Endothelial cell of umbilical vein (primary cell): ENCODE data around the gene CHD6. TPM values are rescaled to one million over a fixed set of nuclear protein-coding genes. Genes with fewer than 3 reads are reported as not detected.

Source experiments
- BruUV-seq: library from RNA; stranded (reverse); fragments of 400-500 nt; replicated peaks from 2 replicates; lab custom pipeline; 2021; lab: Mats Ljungman, UMichigan
- CTCF ChIA-PET: fragments of 300-600, 350-600 bp; sonication (Branson Sonifier 250); formaldehyde crosslinking; loops from one replicate; lab custom pipeline; 2021; ENCODE audit warnings: antibody characterized with exemption, inconsistent platforms; lab: Charles Lee
- POLR2A ChIA-PET: fragments of 300-600, 350-600 bp; sonication (Branson Sonifier 250); formaldehyde crosslinking; loops from one replicate; lab custom pipeline; 2021; ENCODE audit warnings: antibody characterized with exemption, inconsistent platforms; lab: Charles Lee
- DNase-seq: peaks from one replicate; pipeline ENCODE4 v3.0.0-alpha.2; 2011; ENCODE audit warnings: low read depth, low spot score
- FAIRE-seq: peaks from 2 replicates; lab custom pipeline; 2011; peaks lifted over from hg19 to GRCh38; lab: Jason Lieb, UNC
- H2AFZ ChIP-seq: 2 replicates; pipeline ENCODE4 v1.6.0; 2012; ENCODE audit warnings: low read depth, low read length, control low read depth, inconsistent platforms
- H3K27ac ChIP-seq: 2 replicates; pipeline ENCODE4 v1.5.1; 2011; ENCODE audit warnings: low read depth, mild to moderate bottlenecking, control low read depth, low read length, moderate library complexity; ENCODE audit not compliant: insufficient read depth
- H3K27me3 ChIP-seq, 2 experiments: 2 replicates each; pipeline versions ENCODE4 v1.6.0 to v1.6.1; 2011; ENCODE audit warnings: low read length in 2 of 2, mixed read lengths in 1 of 2; ENCODE audit not compliant: control insufficient read depth in 2 of 2, insufficient read depth in 2 of 2
- H3K36me3 ChIP-seq, 2 experiments: 2 replicates in 1 of 2; 3 replicates in 1 of 2; pipeline ENCODE4 v1.5.1; 2011; ENCODE audit warnings: low read length in 2 of 2, mild to moderate bottlenecking in 1 of 2, moderate library complexity in 1 of 2; ENCODE audit not compliant: control insufficient read depth in 2 of 2, insufficient read depth in 2 of 2; ENCODE audit errors: extremely low read depth in 1 of 2
- H3K4me1 ChIP-seq: 3 replicates; pipeline ENCODE4 v1.5.1; 2011; ENCODE audit warnings: mild to moderate bottlenecking, low read length; ENCODE audit not compliant: control insufficient read depth, insufficient read depth; ENCODE audit errors: extremely low read depth
- H3K4me2 ChIP-seq: 2 replicates; pipeline ENCODE4 v1.6.1; 2011; ENCODE audit warnings: low read length, control low read depth, mixed read lengths; ENCODE audit not compliant: insufficient read depth
- H3K4me3 ChIP-seq, 3 experiments: fragments of 200-600 bp in 1 of 3; sonication (generic), shearing (Covaris generic) in 1 of 3; replicated peaks in 1 of 3; 2 replicates each; pipeline ENCODE4 v1.5.1; 2011 to 2016; ENCODE audit warnings: control low read depth in 3 of 3, low read length in 3 of 3, mild to moderate bottlenecking in 2 of 3, inconsistent platforms in 1 of 3, low read depth in 1 of 3, moderate library complexity in 1 of 3; ENCODE audit not compliant: insufficient read depth in 1 of 3
- H3K79me2 ChIP-seq: 2 replicates; pipeline ENCODE4 v1.6.0; 2012; ENCODE audit warnings: low read length, inconsistent platforms; ENCODE audit not compliant: control insufficient read depth, insufficient read depth
- H3K9ac ChIP-seq: replicated peaks from 2 replicates; pipeline ENCODE3; 2011; ENCODE audit warnings: low read length, control low read depth; ENCODE audit not compliant: insufficient read depth; ENCODE audit errors: extremely low read depth
- H3K9me1 ChIP-seq: replicated peaks from 3 replicates; pipeline ENCODE4 v1.6.0; 2011; ENCODE audit warnings: mild to moderate bottlenecking, low read length; ENCODE audit not compliant: control insufficient read depth, insufficient read depth; ENCODE audit errors: extremely low read depth
- H3K9me3 ChIP-seq: replicated peaks from 2 replicates; pipeline ENCODE4 v1.5.1; 2012; ENCODE audit warnings: low read length, inconsistent platforms; ENCODE audit not compliant: control insufficient read depth, insufficient read depth
- H4K20me1 ChIP-seq: replicated peaks from 2 replicates; pipeline ENCODE3; 2011; ENCODE audit warnings: mild to moderate bottlenecking, low read length; ENCODE audit not compliant: control insufficient read depth, insufficient read depth; ENCODE audit errors: extremely low read depth
- CTCF ChIP-seq, 2 donors: IDR thresholded peaks; 1 replicate in 1 of 2; 2 replicates in 1 of 2; pipeline ENCODE4 v1.5.1; 2011; ENCODE audit warnings: low read length in 2 of 2, mild to moderate bottlenecking in 2 of 2, moderate library complexity in 2 of 2, control low read depth in 1 of 2, inconsistent platforms in 1 of 2, low read depth in 1 of 2; ENCODE audit not compliant: insufficient read depth in 1 of 2; ENCODE audit errors: extremely low read depth in 1 of 2
- EZH2 ChIP-seq: IDR thresholded peaks from 2 replicates; pipeline ENCODE4 v1.6.1; 2012; ENCODE audit warnings: borderline replicate concordance, low read depth, mild to moderate bottlenecking, moderate library complexity, low read length, inconsistent platforms; ENCODE audit not compliant: severe bottlenecking
- FOS ChIP-seq: IDR thresholded peaks from 2 replicates; pipeline ENCODE4 v1.6.1; 2011; ENCODE audit warnings: mild to moderate bottlenecking, low read length, moderate library complexity, borderline replicate concordance; ENCODE audit not compliant: insufficient read depth
- GATA2 ChIP-seq: IDR thresholded peaks from 2 replicates; pipeline ENCODE4 v1.7.0; 2011; ENCODE audit warnings: low read depth, mild to moderate bottlenecking, moderate library complexity, mixed read lengths, low read length; ENCODE audit not compliant: insufficient read length, insufficient read depth
- JUN ChIP-seq: IDR thresholded peaks from 2 replicates; pipeline ENCODE4 v1.6.1; 2011; ENCODE audit warnings: borderline replicate concordance, low read depth; ENCODE audit not compliant: insufficient read length, insufficient read depth
- MAX ChIP-seq: IDR thresholded peaks from 2 replicates; pipeline ENCODE4 v1.6.1; 2011; ENCODE audit not compliant: insufficient read depth, insufficient read length
- MYC ChIP-seq: IDR thresholded peaks from one replicate; pipeline ENCODE4 v1.6.1; 2011; ENCODE audit warnings: mild to moderate bottlenecking, low read depth, low read length
- POLR2A ChIP-seq: IDR thresholded peaks from 2 replicates; pipeline ENCODE4 v1.6.1; 2012; ENCODE audit warnings: low read depth, mild to moderate bottlenecking, control low read depth, low read length
- POLR2AphosphoS5 ChIP-seq: IDR thresholded peaks from 2 replicates; pipeline ENCODE4 v1.6.1; 2012; ENCODE audit warnings: low read depth, mild to moderate bottlenecking, control low read depth, low read length, moderate library complexity; ENCODE audit not compliant: insufficient read depth
- dilution Hi-C: fragments of 300-500 bp; cut with MboI; formaldehyde crosslinking; loops from one replicate; pipeline ENCODE4 v1.15.0; 2019; ENCODE audit warnings: low sequenced_read_pairs; ENCODE audit not compliant: extremely low pct_ligation_motif_present
- intact Hi-C: fragments of 100-400 bp; cut with micrococcal nuclease; formaldehyde crosslinking; loops from one replicate; pipeline ENCODE4 v1.10.0; 2022
- polyA plus RNA-seq, 4 experiments: library from polyadenylated mRNA; depleted of rRNA in 3 of 4; stranded (reverse) in 3 of 4; unstranded in 1 of 4; fragments of >200 nt; gene quantifications; 2 replicates each; pipeline versions ENCODE4 v1.2.1 to v1.2.3, GENCODE V29; 2011 to 2012; ENCODE audit warnings: missing spikeins in 1 of 4
- total RNA-seq: library from RNA; stranded (reverse); gene quantifications from 2 replicates; pipeline ENCODE4 v1.2.3, GENCODE V29; 2021

CHD6 gene
- total and polyA plus RNA-seq, 2 donors (not counting 3 experiments of a cell fraction or from before 2014, with no cell fraction given) = 7.2 to 33.7 TPM

- H3K9ac ChIP-seq = no peak overlapping the region
- no peaks in the 10 kb centered on the region for H3K9me3 ChIP-seq
- ChIA-PET CTCF (interaction anchor here (1.0 to 1.5 kb wide), 4 partner anchors 8 to 19 kb away, joined by 3 to 4 read pairs (median 3); no protein-coding TSS in a partner anchor), POLR2A (no interaction called here)
- H3K4me1 ChIP-seq = no peaks in the 10 kb centered on the region
- H4K20me1 ChIP-seq = no peaks in the 10 kb centered on the region
- FAIRE-seq = no peak
- no peak for TF ChIP-seq CTCF (IDR thresholded peaks at IDR 0.05; ENCODE audit: extremely low read depth in 1 of 2, insufficient read depth in 1 of 2, low read depth in 1 of 2, low read length in 2 of 2)
- TF ChIP-seq FOS = no peak
- no peak for DNase-seq
- no peaks in the 10 kb centered on the region for H3K9me1 ChIP-seq
- dilution Hi-C loops = no loop called here
- intact Hi-C loops = no loop called here
- H2AFZ ChIP-seq = no peak overlapping the region
- H3K27ac ChIP-seq = no peak overlapping the region
- no peaks in the 10 kb centered on the region for H3K27me3 ChIP-seq
- H3K4me2 ChIP-seq = no peak overlapping the region
- no TSS peak for BruUV-seq
- H3K4me3 ChIP-seq = no peak overlapping the region
- peaks cover 0 to 34% of the 10 kb centered on the region in 2 experiments for H3K36me3 ChIP-seq
- no peaks in the 10 kb centered on the region for H3K79me2 ChIP-seq
These were observed 161.8 kb downstream of the CHD6 start for GRCh38 chr20:41456351-41456750.

GRCh38 chr20:41454250-41454649 lies 163.9 kb downstream of the CHD6 start:
- Histone ChIP-seq H3K9ac (no peak overlapping the region), H3K9me3 (no peaks in the 10 kb centered on the region), H3K27ac (no peak overlapping the region), H3K79me2 (no peaks in the 10 kb centered on the region), H3K9me1 (no peaks in the 10 kb centered on the region), H3K4me2 (no peak overlapping the region), H3K27me3 (no peaks in the 10 kb centered on the region), H3K4me3 (no peak overlapping the region), H4K20me1 (no peaks in the 10 kb centered on the region), H3K36me3 (peaks cover 0 to 42% of the 10 kb centered on the region in 2 experiments), H2AFZ (no peak overlapping the region), H3K4me1 (no peaks in the 10 kb centered on the region)
- ChIA-PET CTCF (interaction anchor here (1.1 kb wide), 1 partner anchor 9 kb away, joined by 4 read pairs; no protein-coding TSS in a partner anchor), POLR2A (no interaction called here)
- no peak for DNase-seq
- intact Hi-C loops = no loop called here
- dilution Hi-C loops = no loop called here
- no peak for TF ChIP-seq POLR2AphosphoS5
- no peak for TF ChIP-seq EZH2
- TF ChIP-seq POLR2A = no peak
- no peak for TF ChIP-seq CTCF (IDR thresholded peaks at IDR 0.05; ENCODE audit: extremely low read depth in 1 of 2, insufficient read depth in 1 of 2, low read depth in 1 of 2, low read length in 2 of 2)
- no peak for TF ChIP-seq MYC
- no peak for TF ChIP-seq MAX
- TF ChIP-seq FOS = no peak
- no peak for TF ChIP-seq JUN
- TF ChIP-seq GATA2 = no peak
- FAIRE-seq = no peak
- no TSS peak for BruUV-seq
